Mesenteric fat pad (tissue), 1 donor: Measurements from ENCODE around the gene ELOVL6. TPM values are rescaled to one million over a fixed set of nuclear protein-coding genes. Genes with fewer than 3 reads are reported as not detected.

Experiments
- DNase-seq: peaks from one replicate; pipeline ENCODE4 v3.0.0-alpha.2; 2020; ENCODE audit warnings: low spot score
- total RNA-seq: library from RNA; stranded (reverse); fragmentation: NEBNext Ultra II Directional; extraction: Animal tissue kit (Norgen Biotek cat#: 25700); gene quantifications from one replicate; pipeline ENCODE4 v1.2.1, GENCODE V29; 2021
- donor health status: DM: yes; HTN: yes; CAD: no.

Gene ELOVL6
- total RNA-seq, 1 donor from 2014 or later: 6.9 TPM

DNA sequence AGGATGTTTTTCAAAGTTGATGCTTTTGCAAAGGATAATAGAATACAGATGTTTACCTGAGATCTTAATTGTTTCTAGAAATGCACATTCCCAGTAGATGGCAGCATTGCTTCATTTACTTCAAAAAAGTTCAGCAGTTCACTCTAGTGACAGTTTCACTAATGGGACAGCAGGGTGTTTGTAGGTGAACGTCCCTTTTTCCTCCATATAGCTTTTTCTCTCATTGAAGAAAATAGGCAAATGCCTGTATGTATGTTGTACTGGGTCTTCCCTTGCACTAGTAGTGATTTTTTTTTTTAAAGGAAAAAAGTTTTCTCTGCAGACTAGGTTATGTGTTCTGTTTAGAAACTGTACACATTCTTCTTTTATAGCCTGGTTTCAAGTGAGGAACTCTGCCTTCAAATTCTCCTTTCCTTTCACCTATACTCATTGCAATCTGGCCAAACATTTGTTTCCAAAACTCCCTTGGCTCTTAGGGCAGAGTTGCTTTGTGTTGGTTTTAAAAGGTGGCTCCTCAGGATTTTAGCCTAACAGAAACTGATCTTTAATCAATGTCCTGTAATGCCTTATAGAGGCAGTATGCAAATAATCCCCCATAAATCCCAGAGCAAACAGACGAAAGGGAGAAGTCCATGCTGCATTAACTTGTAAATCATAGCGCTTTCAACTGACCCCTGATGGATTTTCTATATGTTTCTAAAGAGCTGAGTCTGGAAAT is 199.4 kb downstream of the ELOVL6 start:
- DNase-seq: no peak

DNA sequence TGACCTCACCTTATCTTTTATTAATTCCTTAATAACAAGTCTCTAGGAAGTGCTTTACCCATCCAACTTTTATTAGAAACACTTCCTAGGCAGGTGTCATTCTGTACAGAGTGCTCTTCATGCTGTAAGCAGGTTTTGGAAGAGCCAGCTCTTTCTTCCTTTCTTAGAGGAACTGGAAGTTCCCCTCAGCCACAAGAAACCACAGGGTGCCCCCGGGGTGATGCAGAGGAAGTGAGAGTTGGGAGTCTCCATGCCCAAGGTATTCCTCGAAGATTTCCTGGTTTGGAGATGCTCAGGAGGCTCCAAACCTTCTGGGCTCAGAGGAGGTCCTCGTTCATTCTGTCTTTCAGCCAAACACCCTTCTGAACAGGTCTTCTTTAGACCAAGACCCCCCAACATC is 201.9 kb downstream of the ELOVL6 start:
- no peak for DNase-seq
